HL-60/S4 treated with phorbol 12-myristate 13-acetate at 8.2 ng/mL for 4 days and 3 days (cell line): ENCODE data around the gene UQCRC1.

Experiments
- in situ Hi-C: fragments of 300-500 bp; cut with MboI; formaldehyde crosslinking; loops from 2 replicates; pipeline ENCODE4 v1.15.0; 2022; ENCODE audit warnings: low sequenced_read_pairs

Gene UQCRC1

DNA sequence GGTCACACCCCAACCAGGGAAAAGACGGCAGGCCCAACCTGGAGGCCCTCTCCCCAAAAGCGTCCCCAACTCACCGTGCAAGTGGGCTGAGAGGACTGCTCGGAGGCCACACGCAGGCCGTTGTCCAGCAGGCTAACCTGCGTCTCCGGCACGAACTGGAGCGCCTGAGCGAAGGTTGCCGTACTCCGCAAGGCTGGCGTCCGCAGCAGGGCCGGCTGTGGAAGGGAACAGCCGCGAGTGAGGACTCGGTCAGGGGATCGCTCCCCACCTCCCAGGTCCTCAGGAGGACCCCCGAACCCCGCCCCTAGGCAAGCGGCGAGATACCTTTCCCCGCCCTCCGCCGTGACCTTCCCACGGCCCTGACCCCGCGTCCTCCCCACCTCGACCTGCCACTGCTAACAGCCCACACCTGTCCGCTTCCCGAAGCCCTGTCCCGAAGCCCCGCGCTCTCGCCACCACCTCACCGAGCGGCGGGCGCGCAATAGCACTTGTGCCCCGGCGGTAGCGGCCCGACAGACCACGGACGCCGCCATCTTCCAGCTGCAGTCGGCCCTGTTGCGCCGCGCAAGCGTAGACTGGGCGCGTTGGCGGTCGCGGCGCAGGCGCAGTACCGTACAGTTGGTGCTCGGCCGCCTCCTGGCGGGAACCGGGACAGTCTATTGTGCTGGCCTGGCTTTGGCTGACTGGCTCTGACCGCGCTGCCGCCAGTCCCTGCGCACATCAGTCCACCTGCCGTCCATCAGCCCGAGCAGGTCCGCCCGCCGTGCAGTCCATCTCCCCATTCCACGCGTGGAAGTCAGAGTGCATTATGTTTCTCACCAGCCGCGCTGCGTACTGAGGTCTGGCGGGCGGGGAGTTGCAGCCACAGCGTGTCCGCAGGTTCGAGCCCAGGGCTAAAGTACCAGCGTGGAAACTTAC, at the start of gene UQCRC1:
TSS of gene UQCRC1 (minus strand) at position 559 of the 918 bp plus-strand sequence. CDS start at position 533, 26 bp downstream.
- in situ Hi-C loops: no loop called here

DNA sequence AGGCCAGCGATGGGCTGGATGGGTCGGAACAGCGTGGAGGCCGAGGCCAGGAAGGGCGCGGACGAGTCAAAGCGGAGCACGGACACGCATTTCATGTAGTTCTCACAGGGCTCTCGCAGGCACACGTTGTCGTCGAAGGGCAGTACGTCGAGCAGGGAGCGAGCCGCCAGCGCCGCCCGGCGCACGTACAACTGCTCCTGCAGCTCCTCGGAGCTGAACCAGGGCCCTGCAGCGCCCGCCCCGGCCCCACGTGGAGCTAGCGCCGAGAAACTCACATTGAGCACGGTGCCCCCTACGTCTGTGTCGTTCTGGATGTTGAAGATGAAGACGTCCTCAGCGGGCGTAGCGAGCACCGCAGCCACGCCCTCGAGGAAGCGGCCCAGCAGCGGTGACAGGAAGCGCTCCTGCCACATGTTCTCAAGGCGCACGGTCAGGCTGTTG, 47.4 kb upstream of the UQCRC1 start:
- in situ Hi-C loops: no loop called here

DNA sequence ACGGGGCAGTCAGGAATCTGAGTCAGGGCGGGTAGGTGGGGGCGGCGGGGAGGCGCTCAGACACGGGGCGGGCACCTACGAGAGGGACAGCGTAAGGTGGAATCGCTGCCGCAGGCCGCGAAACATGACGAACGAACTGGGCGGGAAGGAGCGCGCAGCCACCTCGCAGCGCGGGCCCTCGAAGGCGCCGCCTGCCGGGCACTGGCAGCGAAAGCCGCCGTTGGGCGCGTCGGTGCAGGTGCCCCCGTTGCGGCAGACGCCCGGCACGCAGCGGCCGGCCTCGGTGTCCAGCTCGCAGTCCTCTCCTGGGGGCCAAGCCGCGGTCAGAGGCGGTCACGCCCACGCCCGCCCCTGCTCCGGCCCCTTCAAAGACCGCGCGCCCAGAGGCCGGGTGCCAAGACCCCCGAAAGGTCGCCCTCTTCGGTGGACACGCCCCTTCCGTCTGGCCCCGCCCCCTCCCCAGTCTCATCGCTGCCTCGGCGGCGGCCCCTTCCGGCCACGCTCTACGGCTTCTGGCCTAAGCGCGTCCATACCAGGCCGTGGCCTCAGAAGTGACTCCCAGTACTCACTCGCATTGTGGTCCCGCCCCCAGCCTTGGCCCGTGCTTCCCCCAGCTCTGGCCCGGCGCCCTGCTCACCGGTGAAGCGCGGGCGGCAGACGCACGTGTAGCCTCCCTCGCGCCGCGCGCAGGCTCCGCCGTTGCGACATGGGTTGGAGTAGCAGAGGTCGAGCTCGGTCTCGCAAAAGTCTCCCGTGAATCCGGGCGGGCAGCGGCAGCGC, 46.8 kb upstream of the UQCRC1 start:
- in situ Hi-C loops: no loop called here

DNA sequence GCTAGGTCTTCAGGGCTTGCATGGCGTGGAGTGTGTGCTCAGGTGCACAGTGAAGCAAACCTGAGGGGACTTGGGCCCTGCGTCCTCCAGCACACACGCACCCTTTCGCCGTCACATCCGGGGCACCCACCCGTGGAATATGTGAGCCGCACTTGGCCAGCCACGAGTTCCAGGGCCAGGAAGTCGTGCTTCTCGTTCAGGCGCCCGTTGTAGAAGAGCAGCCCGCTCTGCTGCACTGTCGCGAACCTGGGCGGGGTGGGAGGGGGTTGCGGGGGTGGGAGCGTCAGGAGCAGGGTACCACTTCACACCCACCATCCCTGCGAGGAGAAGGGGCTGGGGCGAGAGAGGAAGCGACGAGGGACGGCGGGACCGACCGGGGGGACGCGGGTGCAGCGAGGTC, 46.2 kb upstream of the UQCRC1 start:
- in situ Hi-C loops: no loop called here

DNA sequence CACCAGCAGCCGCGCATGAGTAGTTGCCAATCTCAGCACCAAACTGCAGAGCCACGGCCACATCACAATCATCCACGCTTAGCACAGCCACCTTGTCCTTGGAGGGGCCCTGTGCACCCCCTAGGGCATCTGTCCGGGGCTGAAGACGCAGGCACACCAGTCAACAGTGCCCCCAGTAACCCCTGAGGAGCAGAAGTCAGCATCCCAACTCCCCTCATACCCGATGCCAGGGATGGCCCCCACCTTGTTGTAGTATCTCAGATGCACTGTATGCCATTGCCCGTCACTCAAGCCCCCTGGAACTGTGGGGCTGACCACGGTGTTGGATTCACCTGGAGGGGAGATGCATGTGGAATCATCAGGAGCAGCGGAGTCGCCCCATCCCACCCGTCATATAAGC, 45.6 kb upstream of the UQCRC1 start:
- in situ Hi-C loops: no loop called here

DNA sequence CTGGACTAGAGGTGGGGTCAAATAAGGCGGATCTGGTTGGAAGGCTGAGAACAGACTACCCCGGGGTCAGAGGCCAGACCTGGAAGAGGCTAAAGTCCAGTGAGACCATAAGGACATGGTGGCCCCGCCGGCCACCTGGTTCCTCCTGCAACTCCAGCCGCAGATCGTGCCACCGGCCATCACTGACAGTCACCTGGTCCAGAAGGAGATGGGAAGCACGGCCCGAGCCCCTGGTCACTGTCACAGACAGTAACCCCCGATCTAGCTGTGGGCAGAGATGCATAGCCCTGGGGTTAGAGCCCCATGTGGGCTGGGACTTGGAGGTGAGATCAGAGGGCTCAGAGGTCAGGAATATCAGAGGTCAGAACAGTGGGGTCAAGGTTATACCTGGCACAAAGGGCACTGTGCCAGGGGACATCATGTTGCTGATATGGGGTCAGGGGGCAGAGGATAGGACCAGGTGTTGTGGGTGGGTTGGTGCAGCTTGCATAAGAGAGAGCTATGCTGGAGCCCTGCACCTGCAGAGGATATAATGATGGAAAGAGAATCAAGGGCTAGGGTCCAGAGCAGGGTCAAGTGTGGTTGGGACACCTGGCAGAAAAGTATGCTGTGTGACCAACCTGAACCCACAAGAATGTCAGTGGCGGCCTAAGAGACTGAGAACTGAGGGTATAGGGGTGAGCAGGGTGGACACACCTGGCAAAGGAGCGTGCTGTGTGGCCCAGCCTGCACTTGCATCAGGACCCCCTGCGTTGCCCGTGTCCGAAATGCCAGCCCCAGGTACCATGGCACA, 43.7 kb upstream of the UQCRC1 start:
- in situ Hi-C loops: no loop called here

DNA sequence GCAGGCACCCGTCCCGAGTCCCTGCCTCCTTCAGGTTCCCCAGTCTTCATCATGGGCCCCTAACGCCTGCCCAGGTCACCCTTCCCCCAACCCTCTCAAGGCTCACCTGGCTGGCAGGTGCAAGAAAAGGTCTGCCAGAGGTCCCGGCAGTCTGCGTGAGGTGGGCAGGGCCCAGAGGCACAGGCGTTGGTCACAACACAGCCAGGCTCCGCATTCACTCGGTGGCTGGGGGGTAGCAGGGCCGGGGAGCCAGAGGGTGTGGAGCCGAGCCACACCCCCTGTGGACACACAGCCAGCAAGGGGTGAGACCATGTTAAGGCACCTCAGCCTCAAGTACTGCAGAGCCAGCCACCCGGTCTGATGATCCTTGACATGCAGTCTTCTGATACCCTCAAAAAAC, 42.3 kb upstream of the UQCRC1 start:
- in situ Hi-C loops: no loop called here

DNA sequence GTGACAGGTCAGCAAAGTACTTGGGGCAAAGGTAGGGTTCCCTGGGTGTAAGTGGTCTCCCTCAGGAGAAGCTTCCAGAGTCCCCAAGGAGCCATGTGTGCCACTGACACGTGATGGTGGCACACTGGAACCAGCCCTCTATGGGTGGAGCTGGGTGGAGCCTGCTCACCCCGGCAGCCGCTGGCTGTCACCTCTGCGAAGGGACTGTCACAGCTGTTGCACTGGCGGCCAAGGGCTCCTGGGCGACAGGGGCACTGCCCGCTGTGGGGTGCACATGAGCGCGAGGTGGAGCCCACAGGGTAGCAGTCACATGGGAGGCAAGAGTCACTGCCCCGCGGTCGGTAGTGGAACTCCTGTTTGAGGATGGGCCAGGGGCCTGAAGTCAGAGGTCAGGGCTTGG, 41.3 kb upstream of the UQCRC1 start:
- in situ Hi-C loops: no loop called here

DNA sequence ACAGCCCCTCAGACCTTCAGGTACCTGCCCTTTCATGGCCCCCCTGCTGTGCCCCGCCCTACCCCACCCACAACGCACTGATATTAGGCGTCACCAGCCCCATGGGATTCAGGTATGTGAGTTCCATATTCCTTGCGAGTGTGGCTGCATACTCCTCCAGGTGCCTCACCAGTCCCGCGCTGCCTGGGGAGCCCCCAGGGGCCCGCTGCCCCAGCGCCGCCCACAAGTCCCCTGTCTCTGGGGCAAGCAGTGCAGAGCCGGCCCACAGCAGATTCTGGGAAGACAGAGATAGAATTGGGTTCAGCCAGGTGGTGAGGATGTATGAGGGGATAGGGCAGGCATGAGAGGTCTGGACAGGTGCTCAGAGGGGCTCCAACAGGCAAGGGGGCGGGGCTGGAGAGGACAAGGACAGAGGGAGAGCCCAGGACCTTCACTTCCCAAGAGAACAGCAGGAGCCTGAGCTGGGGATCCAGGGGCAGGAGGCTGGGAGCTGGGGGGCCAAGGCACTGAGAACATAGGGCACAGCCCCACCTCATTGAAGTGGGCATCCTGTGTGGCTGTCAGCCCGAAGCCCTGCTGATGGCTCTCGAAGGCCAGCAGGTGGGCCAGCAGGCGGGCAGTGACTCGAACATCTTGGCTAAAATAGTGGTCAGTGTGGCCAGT, 38.9 kb upstream of the UQCRC1 start:
- in situ Hi-C loops: no loop called here

DNA sequence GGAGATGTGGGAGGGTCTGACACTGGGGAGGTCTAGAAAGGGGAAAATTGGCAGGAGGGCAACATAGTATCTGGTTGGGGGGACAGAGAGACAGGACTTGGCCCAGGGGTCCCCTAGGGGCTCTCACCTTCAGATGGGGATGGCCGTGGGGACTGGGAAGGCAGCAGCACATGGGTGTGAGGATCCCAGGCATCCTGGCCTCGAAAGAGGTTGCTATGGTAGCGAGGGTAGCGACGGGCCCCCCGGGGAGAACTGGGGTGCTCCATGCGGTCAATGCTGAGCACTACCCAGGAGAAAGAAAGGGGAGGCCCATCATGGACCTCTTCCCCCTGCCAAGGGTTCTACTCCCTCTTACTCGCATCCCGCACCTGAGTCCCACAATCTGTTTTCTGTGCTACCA, 38.3 kb upstream of the UQCRC1 start:
- in situ Hi-C loops: no loop called here

DNA sequence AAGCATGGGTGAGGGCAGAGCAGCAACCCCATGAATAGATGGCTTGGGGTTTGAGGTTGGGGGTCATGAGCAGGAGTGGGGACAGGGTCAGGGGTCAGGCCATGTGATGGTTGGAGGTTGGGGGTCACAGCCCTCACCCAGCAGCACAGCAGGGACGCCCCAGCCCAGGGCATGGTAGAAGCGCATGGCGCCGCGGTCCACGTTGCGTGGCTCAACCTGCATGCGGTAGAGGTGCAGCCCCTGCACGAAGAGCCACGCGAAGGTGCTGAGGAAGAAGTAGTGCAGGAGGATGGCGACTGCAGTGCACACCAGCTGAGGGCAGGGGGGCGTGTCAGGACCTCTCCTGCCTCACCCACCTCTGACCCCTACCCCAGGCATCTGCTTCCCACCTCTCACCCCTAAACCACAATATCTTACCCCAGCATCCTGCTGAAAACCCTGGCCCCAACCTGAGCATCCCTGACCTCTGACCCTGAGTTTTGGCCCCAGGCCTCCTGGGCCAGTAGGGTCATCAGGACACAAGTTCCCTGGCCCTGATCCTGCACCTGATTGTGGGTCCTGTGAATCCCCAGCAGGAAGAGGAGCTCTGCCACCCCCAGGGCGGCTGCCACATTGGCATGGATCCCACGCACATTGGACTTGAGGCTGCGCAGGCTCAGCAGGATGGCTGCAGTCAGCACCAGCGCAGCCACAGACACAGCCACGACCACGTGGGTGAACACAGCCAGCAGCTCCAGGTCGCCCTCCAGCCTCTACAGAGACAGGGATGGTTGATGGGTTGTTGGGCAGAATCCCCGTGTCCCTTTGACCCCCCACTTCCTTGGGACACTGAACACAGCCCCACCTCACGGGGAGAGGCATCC, 35.7 kb upstream of the UQCRC1 start:
- in situ Hi-C loops: no loop called here

DNA sequence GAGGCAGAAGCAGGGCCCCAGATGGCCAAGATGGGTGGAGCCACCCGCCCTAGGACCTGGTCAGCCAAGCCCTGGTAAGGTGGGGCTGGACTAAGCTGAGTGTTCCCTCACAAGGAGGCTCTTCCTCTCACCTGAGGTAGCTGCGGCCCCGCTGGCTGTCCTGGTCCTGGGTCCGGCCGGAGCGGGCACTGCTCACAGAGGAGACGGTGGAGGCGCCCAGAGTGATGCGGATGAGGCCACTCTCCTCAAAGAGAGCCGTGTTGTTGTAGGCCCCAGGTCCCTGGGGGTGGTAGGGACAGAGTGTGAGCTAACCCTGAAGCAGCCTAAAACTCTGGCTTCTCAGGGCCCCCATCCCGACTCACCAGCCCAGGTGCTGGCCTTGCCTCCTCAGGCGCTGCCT, 33.2 kb upstream of the UQCRC1 start:
- in situ Hi-C loops: no loop called here

DNA sequence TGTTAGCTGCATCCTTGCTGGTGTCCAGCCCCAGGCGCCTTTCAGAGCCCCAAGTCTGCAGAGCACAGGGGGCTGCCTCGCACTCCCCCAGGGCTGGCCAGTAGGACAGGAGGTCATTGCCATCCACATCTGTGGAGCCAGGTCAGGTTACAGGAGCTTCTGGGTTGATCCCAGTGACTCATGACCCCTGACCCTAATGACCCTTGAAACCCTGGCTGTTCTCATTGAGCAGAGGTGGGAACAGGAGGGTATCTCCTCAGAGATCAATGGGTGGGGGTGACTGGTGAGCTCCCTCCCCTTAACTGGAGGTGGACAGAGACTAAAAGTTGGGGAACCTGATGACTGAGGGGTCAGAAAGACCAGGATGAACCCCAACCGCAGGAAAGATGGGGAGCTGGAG, 31.9 kb upstream of the UQCRC1 start:
- in situ Hi-C loops: no loop called here

DNA sequence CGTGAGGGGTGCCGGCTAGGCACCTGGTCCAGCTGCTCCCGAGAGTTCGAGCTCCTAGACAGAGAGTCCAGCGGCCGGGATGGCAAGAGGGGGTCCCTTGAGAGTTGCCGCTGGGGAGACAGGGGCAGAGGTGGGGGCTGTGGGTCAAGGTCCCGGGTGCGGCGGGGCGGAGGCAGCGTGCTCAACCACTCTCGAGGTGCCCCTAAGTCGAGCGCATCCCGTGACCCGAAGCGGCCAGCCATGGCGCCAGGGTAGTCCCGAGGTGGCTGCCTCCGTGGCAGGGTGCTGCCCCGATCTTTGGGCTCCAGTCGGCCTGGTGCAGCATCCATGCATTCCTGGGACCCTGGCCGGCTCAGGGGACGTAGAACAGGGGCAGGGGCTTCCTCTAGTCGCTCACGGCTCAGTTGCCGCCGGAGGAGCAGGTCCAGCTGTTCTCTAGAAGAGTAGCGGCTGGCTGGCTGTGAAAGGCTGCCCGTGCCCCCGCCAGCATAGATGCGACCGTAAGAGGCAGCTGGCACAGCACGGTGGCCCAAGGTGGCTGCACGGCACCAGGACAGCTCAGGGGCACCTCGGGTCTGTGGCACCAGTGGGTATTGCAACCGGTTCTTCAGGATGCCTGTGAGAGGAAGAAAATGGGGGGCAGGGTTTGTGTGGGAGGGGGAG, 30.6 kb upstream of the UQCRC1 start:
- in situ Hi-C loops: no loop called here

DNA sequence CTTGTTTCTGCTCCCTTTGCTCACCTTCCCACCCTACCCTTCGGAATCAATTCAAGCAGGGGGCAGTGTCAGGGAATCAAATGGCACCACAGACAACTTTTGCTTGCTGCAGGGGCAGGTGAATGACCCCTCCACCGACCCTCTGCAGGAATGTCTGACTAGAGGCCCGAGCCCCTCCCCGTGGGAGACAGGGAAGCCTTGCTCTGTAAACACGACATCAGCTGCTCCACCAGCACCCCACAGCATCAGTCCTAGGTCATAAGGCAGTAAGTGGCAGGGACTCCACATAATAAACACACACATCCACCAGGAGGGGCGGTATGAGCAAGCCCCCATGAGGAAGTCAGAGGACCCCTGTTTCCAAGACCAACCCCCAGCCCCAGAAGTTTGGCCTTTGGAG, 27.9 kb upstream of the UQCRC1 start:
- in situ Hi-C loops: no loop called here

DNA sequence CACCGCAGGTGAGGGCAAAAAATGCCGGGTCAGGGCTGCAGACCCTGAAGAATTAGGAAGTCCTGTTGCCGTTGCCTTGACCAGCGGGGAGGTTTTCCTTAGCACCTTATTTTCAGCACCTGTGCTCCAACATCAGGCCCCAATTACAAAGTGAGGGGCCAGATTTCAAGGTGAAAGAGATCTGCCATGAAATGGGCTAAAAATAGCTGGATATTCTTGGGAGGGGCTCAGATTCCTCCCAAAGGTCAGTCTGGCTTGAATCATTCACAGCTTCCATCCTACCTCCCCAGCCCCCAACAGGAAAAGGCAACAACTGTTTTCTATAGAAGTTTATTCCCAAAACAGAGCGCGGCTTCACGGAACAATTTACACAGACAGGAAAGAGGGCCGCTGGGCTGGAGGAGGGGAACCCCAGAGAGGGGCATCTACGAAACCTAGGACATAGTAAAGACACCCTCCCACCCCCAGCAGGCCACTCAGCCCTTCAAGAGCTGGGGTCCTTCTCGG, 26.8 kb upstream of the UQCRC1 start:
- in situ Hi-C loops: no loop called here

DNA sequence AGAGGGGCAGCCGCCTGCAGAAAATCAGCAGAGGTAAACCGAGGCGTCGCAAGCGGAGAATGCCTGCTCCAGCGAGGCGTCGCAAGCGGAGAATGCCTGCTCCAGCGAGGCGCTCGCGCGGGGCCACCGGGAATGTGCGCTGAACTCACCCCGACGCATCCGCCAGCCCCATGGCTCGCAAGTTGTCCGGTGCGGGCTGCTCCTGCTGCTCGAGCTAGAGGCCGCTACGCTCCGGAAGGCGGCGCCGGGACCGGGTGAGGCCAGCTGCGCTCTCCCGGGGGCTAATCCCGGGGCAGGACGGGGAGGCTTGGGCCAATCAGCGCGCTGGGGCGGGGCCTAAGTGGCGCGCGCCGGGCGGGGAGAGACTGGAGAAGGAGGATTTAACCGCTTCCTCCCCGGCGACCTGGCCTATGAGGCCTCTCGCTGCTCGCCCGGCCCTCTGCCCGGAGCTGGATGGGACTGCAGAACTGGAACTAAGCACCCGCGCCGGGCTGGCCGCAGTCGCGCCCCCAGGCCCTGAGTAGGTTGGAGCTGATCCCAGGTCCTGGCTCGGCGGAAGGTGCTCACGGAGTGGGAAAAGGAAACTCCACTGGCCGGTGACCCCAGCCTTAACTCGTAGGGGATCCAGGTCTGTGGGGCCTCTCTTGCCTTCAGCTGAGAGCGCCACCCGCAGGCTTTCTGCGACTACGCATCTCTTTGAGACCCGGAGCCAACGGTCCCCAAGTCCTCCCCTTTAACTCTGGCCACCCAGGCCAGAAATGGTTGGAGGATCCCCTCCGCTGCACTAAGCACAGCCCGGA, 26.0 kb upstream of the UQCRC1 start, which contains the start of gene SLC26A6:
TSS of gene SLC26A6 (minus strand) at position 240 of the 800 bp plus-strand sequence. CDS start at position 172, 68 bp downstream.
- in situ Hi-C loops: no loop called here

DNA sequence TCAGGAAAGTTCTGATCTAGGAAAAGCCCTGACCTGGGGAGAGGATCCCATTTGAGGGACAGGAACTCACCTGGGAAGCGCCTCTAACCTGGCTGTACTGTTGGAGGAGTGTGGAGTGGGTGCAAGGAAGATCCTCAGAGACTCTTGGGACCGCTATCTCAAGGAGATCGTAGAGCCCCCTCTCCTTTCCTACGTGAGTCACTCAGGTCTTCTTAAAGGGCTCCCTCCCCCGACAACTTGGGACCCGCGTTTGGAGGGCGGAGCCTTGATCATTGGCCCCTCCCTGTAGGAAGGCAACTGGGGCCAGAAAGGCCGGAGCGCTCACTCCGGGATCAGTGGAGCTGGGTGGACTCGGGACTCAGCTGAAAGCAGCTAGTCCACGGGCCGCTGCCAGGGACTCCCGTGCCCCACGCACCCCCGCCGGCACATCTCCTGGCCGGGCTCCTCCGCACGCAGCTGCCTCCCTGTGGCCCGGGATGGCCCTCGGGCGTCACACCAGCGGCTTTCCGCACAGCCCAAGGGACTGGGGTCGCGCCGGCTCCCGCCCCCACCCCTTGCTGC, 25.3 kb upstream of the UQCRC1 start:
- in situ Hi-C loops: no loop called here
